Endothelial cell (in vitro differentiated cells): Measurements from ENCODE around the gene CCT3. TPM values are rescaled to one million over a fixed set of nuclear protein-coding genes. Genes with fewer than 3 reads are reported as not detected.

Experiments
- DNase-seq: peaks from one replicate; pipeline ENCODE4 v3.0.0; 2021; ENCODE audit warnings: low spot score
- H3K27ac Mint-ChIP-seq: one replicate; pipeline ENCODE4 v1.8.0; 2021; ENCODE audit warnings: mixed read lengths, inconsistent platforms; ENCODE audit not compliant: unreplicated experiment
- H3K27me3 Mint-ChIP-seq: one replicate; pipeline ENCODE4 v1.8.0; 2021; ENCODE audit warnings: mild to moderate bottlenecking, moderate library complexity, mixed read lengths, inconsistent platforms; ENCODE audit not compliant: unreplicated experiment
- H3K36me3 Mint-ChIP-seq: one replicate; pipeline ENCODE4 v1.8.0; 2021; ENCODE audit warnings: mild to moderate bottlenecking, low read depth, mixed read lengths, inconsistent platforms; ENCODE audit not compliant: unreplicated experiment
- H3K4me1 Mint-ChIP-seq: one replicate; pipeline ENCODE4 v1.8.0; 2021; ENCODE audit warnings: mild to moderate bottlenecking, mixed read lengths, inconsistent platforms; ENCODE audit not compliant: unreplicated experiment
- H3K4me3 Mint-ChIP-seq: one replicate; pipeline ENCODE4 v1.8.0; 2021; ENCODE audit warnings: mild to moderate bottlenecking, mixed read lengths, inconsistent platforms; ENCODE audit not compliant: unreplicated experiment
- H3K9me3 Mint-ChIP-seq: one replicate; pipeline ENCODE4 v1.8.0; 2021; ENCODE audit warnings: mixed read lengths, inconsistent platforms; ENCODE audit not compliant: unreplicated experiment
- total RNA-seq: library from RNA; stranded (reverse); fragmentation: NEBNext Ultra II Directional; extraction: Animal tissue kit (Norgen Biotek cat#: 25700); gene quantifications from one replicate; pipeline ENCODE4 v1.2.1, GENCODE V29; 2021; ENCODE audit not compliant: unreplicated experiment
- TF ChIP-seq, protein P1 (sequence below): fragments of 200-600 bp; sonication (generic); IDR thresholded peaks from one replicate; pipeline ENCODE4 v1.5.0; 2021; ENCODE audit warnings: antibody characterized with exemption; ENCODE audit not compliant: unreplicated experiment

The CCT3 gene
- total RNA-seq, 1 donor from 2014 or later: 218 TPM

DNA sequence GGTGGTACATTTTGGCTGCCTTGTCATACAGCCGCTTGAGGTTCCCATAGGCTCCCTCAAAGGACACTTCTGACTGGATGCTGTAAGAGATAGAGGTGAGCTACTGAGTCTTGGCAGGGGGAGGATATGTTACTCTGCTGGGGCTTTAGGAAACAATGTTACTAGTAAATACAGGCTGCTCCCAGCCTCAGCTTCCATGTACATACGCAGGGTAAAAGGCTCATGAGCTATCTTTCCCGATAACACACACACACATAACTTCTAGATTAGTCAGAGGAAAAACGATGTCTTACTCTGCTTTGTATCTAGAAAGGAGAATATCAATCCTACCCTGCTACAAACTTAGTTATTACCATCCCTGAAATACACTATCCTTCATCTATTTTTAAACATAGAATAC, 69.8 kb downstream of the CCT3 start:
- Mint-ChIP-seq H3K36me3 (peaks cover 63% of the 10 kb centered on the region), H3K27ac (no peak overlapping the region), H3K27me3 (no peaks in the 10 kb centered on the region), H3K4me3 (no peak overlapping the region), H3K4me1 (no peaks in the 10 kb centered on the region), H3K9me3 (no peaks in the 10 kb centered on the region)
- no peak for DNase-seq
- TF ChIP-seq, protein P1, sequence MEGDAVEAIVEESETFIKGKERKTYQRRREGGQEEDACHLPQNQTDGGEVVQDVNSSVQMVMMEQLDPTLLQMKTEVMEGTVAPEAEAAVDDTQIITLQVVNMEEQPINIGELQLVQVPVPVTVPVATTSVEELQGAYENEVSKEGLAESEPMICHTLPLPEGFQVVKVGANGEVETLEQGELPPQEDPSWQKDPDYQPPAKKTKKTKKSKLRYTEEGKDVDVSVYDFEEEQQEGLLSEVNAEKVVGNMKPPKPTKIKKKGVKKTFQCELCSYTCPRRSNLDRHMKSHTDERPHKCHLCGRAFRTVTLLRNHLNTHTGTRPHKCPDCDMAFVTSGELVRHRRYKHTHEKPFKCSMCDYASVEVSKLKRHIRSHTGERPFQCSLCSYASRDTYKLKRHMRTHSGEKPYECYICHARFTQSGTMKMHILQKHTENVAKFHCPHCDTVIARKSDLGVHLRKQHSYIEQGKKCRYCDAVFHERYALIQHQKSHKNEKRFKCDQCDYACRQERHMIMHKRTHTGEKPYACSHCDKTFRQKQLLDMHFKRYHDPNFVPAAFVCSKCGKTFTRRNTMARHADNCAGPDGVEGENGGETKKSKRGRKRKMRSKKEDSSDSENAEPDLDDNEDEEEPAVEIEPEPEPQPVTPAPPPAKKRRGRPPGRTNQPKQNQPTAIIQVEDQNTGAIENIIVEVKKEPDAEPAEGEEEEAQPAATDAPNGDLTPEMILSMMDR: no peak

DNA sequence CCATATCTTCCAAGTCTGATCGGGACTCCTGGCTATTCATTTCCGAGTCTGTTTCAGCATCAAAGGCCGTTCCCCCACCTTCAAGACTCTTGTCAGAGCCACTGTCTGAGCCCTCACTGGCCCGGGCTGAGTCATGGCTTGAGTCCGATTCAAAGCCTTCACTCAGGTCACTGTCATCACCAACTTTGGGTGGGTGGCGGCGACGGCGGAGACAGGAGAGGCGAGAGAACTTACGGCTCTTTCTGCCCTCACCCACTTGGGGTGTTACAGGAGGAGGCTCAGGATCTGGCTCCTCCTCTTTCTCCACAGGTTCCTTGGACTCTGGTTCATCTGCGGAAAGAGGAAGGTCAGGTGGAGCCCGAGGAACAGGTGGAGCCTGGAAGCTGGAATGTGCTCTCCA, 72.0 kb downstream of the CCT3 start:
- TF ChIP-seq, protein P1: no peak
- H3K4me3 Mint-ChIP-seq: no peak overlapping the region
- H3K27ac Mint-ChIP-seq: no peak overlapping the region
- no peaks in the 10 kb centered on the region for H3K4me1 Mint-ChIP-seq
- H3K9me3 Mint-ChIP-seq: no peaks in the 10 kb centered on the region
- no peaks in the 10 kb centered on the region for H3K27me3 Mint-ChIP-seq
- peaks cover 60% of the 10 kb centered on the region for H3K36me3 Mint-ChIP-seq
- DNase-seq: no peak

DNA sequence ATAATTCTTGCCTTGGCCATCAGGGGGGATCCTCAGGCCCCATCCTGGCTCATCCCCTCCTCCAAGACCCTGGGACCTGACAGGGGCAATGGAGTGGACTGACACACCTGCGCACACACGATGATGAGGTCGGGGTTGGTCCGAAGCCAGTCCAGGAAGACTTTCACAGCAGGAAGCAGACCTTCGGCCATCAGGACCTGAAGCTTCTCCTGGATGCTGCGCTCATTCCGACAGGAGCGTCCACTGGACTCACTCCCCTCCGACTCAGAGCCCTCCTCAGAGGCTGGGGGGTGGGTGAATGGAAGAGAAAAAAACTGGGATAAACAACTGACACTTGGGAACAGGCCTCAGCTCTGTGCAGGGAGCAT, 74.8 kb downstream of the CCT3 start:
- H3K36me3 Mint-ChIP-seq: peaks cover 66% of the 10 kb centered on the region
- no peak overlapping the region for H3K4me3 Mint-ChIP-seq
- DNase-seq: no peak
- H3K27me3 Mint-ChIP-seq: peaks cover 4% of the 10 kb centered on the region
- no peaks in the 10 kb centered on the region for H3K9me3 Mint-ChIP-seq
- H3K4me1 Mint-ChIP-seq: no peaks in the 10 kb centered on the region
- TF ChIP-seq, protein P1: no peak
- H3K27ac Mint-ChIP-seq: no peak overlapping the region

DNA sequence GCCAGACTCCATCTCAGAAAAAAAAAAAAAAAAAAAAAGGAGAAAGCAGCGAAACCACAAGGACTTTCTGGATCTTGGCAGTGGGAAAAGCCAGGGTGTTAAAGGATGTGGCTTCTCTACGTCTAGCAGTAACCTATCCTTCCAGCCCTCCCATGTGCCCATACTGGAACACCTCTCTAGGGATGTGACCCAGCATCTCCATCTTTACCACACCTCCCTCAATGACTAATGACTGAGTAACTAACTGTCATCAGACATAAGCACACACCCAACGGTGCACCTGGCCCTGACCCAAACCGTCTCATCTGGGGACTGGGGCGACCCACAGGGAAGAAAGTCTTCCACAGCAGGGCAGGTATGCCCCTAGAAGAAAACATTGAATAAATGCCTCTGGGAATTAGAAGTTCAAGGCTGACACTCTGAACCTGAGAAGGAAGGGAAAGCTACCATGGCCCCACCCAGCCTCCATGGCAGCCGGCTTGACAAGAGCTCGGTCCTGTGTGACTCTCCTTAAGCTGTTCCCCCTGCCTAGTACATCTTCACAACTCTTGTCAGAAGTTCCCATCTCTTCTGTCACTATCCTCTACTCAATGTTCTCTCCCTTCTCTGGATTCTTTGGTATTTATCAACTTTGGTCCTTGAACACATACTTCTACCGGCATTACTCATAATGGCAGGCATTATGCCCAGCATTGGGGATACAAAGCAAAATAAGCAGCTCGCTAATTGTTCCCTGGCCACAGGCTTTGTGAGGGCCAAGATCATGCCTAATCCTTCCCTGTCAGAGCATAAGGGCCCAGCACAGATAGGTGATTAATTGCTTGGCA, 75.4 kb downstream of the CCT3 start:
- TF ChIP-seq, protein P1: no peak
- Mint-ChIP-seq H3K27me3 (peaks cover 4% of the 10 kb centered on the region), H3K4me1 (peaks cover 2% of the 10 kb centered on the region), H3K36me3 (peaks cover 68% of the 10 kb centered on the region), H3K27ac (peak overlapping the region; percentile 62), H3K4me3 (peak overlapping the region; percentile 23), H3K9me3 (no peaks in the 10 kb centered on the region)
- DNase-seq: no peak

DNA sequence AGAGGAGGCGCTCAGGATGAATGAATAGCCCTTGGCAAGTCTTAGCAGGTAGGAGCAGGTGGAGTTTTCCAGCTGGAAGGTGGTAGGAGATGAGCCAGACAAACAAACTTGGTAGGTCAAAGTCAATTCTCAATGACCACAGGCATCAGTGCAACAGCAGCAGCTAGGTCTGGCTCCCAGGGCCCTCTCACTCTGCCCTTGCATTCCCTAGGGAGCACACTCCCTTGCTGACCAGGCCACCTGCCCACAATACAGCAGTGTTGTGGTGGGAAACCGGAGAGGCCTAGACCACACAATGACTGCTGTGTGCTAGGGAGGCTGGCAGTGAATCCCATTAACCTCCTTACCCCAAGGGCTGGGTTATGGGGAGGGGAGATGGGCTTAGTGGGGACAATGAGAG, 77.2 kb downstream of the CCT3 start:
- TF ChIP-seq, protein P1: no peak
- peaks cover 8% of the 10 kb centered on the region for H3K4me1 Mint-ChIP-seq
- H3K4me3 Mint-ChIP-seq: peak overlapping the region; percentile 64
- H3K9me3 Mint-ChIP-seq: no peaks in the 10 kb centered on the region
- DNase-seq: no peak
- peak overlapping the region; percentile 36 for H3K27ac Mint-ChIP-seq
- H3K27me3 Mint-ChIP-seq: peaks cover 4% of the 10 kb centered on the region
- peaks cover 56% of the 10 kb centered on the region for H3K36me3 Mint-ChIP-seq
